ENCODE results near the gene SEMA5A.
A peak's percentile ranks its signal among the peaks of the same experiment; 100 is the strongest.

DNA sequence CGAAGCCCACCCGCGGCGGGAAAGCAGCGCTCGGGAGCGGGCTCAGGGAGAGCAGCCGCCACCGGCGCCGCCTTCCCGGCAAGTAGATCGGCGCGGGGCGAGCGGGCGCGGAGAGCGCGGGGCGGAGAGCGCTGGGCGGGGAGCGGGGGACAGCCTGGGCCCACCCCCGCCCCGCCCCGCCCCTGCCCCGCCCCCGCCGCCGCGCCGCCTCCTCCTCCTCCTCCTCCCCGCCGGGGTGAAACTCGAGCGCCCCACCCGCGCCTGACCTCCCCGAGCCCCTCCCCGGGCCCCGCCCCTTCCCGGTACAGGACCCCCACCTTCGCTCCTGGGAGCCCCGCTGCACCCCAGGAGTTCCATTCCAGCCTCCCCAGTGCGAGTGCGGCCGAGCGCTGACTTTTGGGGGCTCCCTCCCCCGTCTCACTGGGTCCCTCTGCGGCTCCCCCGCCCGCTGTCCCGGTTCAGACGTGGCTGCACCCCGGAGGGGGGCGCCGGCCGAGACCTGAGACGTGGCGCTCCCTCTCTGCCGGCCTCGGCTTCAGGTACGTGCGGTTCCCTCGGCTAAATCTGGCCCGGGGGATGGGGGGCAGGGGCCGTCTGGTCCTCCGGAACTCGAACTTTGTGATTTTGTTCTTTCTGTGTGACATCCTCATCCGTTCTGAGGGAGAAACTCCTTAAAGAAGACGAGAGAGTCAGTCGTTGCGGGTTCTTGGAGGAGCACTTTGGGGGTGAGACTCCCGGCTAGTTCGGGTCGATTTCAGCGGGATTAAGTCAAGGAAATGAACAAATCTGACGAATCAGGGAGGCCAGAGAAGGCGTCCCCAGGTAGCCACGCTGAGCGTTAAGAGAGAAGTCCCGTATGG, at the start of gene SEMA5A:
- TF ChIP-seq, protein P1, sequence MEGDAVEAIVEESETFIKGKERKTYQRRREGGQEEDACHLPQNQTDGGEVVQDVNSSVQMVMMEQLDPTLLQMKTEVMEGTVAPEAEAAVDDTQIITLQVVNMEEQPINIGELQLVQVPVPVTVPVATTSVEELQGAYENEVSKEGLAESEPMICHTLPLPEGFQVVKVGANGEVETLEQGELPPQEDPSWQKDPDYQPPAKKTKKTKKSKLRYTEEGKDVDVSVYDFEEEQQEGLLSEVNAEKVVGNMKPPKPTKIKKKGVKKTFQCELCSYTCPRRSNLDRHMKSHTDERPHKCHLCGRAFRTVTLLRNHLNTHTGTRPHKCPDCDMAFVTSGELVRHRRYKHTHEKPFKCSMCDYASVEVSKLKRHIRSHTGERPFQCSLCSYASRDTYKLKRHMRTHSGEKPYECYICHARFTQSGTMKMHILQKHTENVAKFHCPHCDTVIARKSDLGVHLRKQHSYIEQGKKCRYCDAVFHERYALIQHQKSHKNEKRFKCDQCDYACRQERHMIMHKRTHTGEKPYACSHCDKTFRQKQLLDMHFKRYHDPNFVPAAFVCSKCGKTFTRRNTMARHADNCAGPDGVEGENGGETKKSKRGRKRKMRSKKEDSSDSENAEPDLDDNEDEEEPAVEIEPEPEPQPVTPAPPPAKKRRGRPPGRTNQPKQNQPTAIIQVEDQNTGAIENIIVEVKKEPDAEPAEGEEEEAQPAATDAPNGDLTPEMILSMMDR (IDR thresholded peaks at IDR 0.05; ENCODE audit: low read length) = 0 out of 2 replicates have a peak, but pooled peaks have one; percentile 12
- TF ChIP-seq EZH2 (optimal IDR thresholded peaks at IDR 0.05; ENCODE audit: low read depth, low read length) = no peak
- TF ChIP-seq EZH2phosphoT487 (IDR thresholded peaks at IDR 0.05; ENCODE audit: low read length) = no peak

All from MM.1S (cell line).